Gastroesophageal sphincter (tissue), 3 donors: Measurements from ENCODE around the gene TADA2A.

ENCODE experiments used
- POLR2A ChIP-seq, 2 donors: fragments of 450-650 bp; IDR thresholded peaks; one replicate each; pipeline ENCODE4 v1.6.1; 2017; ENCODE audit warnings: antibody characterized with exemption in 2 of 2, mild to moderate bottlenecking in 2 of 2, moderate library complexity in 1 of 2
- TF ChIP-seq, protein P1 (sequence below), 4 experiments: fragments of 200-600 bp in 2 of 4; fragments of 450-650 bp in 2 of 4; sonication (generic) in 1 of 4; IDR thresholded peaks; one replicate each; pipeline ENCODE4 v1.5.1; 2017 to 2019; ENCODE audit warnings: antibody characterized with exemption in 4 of 4, mild to moderate bottlenecking in 2 of 4, moderate library complexity in 2 of 4

DNA sequence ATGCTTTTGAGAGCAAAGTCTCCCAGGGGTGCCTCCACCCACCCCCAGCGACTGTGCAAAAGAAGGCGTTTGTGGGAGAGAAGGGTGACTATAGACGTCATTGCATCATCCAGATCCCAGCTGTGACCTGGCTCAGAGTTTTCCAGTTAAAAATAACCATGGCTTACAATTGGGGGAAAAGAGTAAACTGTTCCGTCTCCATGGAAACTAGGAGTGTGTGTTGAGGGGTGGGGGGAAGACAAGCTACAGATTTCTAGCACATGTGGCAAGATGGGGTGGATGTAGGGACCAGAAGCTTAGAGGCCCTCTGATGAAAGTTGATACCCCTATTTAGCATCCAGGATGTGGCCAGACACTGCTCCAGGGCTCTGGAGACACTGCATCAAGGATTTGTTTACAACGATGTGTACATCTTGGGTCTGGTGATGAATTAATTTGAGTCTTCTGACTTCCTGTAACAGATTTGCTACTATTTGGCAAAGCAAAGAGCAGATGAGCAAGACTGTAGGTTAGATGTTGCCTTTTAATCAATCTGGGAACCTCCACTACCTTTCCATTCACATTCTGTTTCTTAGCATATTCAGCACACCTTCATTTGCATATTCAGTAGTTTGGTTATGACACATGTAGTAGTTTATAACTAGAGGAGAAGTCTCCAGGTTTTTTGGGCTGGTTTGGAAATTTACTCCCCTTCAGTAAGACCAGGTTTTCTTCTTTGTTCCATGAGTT is 76.8 kb downstream of the TADA2A start:
- TF ChIP-seq, protein P1, sequence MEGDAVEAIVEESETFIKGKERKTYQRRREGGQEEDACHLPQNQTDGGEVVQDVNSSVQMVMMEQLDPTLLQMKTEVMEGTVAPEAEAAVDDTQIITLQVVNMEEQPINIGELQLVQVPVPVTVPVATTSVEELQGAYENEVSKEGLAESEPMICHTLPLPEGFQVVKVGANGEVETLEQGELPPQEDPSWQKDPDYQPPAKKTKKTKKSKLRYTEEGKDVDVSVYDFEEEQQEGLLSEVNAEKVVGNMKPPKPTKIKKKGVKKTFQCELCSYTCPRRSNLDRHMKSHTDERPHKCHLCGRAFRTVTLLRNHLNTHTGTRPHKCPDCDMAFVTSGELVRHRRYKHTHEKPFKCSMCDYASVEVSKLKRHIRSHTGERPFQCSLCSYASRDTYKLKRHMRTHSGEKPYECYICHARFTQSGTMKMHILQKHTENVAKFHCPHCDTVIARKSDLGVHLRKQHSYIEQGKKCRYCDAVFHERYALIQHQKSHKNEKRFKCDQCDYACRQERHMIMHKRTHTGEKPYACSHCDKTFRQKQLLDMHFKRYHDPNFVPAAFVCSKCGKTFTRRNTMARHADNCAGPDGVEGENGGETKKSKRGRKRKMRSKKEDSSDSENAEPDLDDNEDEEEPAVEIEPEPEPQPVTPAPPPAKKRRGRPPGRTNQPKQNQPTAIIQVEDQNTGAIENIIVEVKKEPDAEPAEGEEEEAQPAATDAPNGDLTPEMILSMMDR (IDR thresholded peaks at IDR 0.05): no peak
- TF ChIP-seq POLR2A (IDR thresholded peaks at IDR 0.05): no peak
